Colonic mucosa (tissue), 4 donors: ENCODE results near the gene C19orf25. TPM values are rescaled to one million over a fixed set of nuclear protein-coding genes. Genes with fewer than 3 reads are reported as not detected.
A peak's percentile ranks its signal among the peaks of the same experiment; 100 is the strongest.

Source experiments
- DNase-seq: peaks from one replicate; pipeline ENCODE4 v3.0.0-alpha.2; 2020
- H3K27ac ChIP-seq: fragments of 200-600 bp; one replicate; pipeline ENCODE4 v1.8.0; 2021
- H3K27me3 ChIP-seq: fragments of 200-600 bp; one replicate; pipeline ENCODE4 v1.8.0; 2021
- H3K36me3 ChIP-seq: fragments of 200-600 bp; one replicate; pipeline ENCODE4 v1.8.0; 2021
- H3K4me1 ChIP-seq: fragments of 200-600 bp; one replicate; pipeline ENCODE4 v1.8.0; 2021; ENCODE audit warnings: mild to moderate bottlenecking
- H3K4me3 ChIP-seq: fragments of 200-600 bp; one replicate; pipeline ENCODE4 v1.8.0; 2021
- H3K9ac ChIP-seq, 2 donors: one replicate each; pipeline ENCODE4 v1.7.0; 2013; ENCODE audit warnings: control low read depth in 2 of 2, low read depth in 2 of 2, low read length in 2 of 2
- H3K9me3 ChIP-seq: fragments of 200-600 bp; one replicate; pipeline ENCODE4 v1.8.0; 2021
- intact Hi-C: fragments of 100-400 bp; cut with DNase I; formaldehyde crosslinking; loops from one replicate; pipeline ENCODE4 v1.14.1; 2022
- total RNA-seq, 2 donors: library from RNA; stranded (reverse); fragmentation: NEBNext Ultra II Directional in 1 of 2; extraction: Animal tissue kit (Norgen Biotek cat#: 25700) in 1 of 2; gene quantifications; one replicate each; pipeline ENCODE4 v1.2.1, GENCODE V29; 2021
- TF ChIP-seq, protein P1 (sequence below): fragments of 200-600 bp; IDR thresholded peaks from one replicate; pipeline ENCODE4 v1.8.0; 2022; ENCODE audit warnings: antibody characterized with exemption, mild to moderate bottlenecking
- donor health status: healthy.
- donor health status: DM: no; HTN: no; CAD: no.
- donor health status: DM: no; HTN: no; CAD: no.

C19orf25 gene
- total RNA-seq, 2 donors from 2014 or later: 27.3 to 46.9 TPM

DNA sequence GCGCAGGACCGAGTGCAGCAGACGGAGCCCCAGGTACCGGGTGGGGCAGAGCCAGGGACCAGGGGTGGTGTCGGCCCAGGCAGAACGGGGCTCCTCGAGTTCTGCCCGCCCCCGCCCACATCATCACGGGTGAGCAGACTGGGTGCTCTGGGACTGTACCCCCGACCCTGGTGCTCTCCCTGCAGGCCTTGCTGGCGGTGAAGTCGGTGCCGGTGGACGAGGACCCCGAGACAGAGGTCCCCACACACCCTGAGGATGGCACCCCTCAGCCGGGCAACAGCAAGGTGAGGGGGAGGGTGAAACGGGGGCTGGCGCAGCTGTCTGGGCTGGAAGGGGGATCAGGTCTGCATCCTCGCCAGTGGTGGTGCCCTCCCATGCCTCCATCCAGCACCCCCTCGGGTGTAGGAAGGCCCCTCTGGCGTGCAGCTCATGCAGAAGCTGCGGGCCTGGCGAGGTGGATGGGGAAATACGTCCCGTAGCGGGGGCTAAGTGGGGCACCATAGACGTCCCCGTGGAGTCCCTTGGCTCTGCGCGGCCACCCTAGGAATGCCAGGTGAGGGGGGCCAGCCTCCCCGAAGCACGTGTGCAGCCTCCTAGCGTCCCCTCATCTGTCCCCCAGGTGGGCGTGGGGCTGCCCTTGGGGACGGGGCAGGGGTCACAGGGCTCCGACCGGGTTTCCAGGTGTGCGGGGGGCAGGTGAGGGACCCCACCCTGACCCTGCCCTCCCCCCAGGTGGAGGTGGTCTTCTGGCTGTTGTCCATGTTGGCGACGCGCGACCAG is 22.7 kb downstream of the C19orf25 start:
- no peak overlapping the region for H3K9ac ChIP-seq
- H3K9me3 ChIP-seq: no peaks in the 10 kb centered on the region
- peaks cover 62% of the 10 kb centered on the region for H3K27me3 ChIP-seq
- DNase-seq: no peak
- H3K4me1 ChIP-seq: peaks cover 3% of the 10 kb centered on the region
- intact Hi-C loops: no loop called here
- no peaks in the 10 kb centered on the region for H3K36me3 ChIP-seq
- TF ChIP-seq, protein P1, sequence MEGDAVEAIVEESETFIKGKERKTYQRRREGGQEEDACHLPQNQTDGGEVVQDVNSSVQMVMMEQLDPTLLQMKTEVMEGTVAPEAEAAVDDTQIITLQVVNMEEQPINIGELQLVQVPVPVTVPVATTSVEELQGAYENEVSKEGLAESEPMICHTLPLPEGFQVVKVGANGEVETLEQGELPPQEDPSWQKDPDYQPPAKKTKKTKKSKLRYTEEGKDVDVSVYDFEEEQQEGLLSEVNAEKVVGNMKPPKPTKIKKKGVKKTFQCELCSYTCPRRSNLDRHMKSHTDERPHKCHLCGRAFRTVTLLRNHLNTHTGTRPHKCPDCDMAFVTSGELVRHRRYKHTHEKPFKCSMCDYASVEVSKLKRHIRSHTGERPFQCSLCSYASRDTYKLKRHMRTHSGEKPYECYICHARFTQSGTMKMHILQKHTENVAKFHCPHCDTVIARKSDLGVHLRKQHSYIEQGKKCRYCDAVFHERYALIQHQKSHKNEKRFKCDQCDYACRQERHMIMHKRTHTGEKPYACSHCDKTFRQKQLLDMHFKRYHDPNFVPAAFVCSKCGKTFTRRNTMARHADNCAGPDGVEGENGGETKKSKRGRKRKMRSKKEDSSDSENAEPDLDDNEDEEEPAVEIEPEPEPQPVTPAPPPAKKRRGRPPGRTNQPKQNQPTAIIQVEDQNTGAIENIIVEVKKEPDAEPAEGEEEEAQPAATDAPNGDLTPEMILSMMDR: no peak
- H3K27ac ChIP-seq: no peak overlapping the region
- no peak overlapping the region for H3K4me3 ChIP-seq

DNA sequence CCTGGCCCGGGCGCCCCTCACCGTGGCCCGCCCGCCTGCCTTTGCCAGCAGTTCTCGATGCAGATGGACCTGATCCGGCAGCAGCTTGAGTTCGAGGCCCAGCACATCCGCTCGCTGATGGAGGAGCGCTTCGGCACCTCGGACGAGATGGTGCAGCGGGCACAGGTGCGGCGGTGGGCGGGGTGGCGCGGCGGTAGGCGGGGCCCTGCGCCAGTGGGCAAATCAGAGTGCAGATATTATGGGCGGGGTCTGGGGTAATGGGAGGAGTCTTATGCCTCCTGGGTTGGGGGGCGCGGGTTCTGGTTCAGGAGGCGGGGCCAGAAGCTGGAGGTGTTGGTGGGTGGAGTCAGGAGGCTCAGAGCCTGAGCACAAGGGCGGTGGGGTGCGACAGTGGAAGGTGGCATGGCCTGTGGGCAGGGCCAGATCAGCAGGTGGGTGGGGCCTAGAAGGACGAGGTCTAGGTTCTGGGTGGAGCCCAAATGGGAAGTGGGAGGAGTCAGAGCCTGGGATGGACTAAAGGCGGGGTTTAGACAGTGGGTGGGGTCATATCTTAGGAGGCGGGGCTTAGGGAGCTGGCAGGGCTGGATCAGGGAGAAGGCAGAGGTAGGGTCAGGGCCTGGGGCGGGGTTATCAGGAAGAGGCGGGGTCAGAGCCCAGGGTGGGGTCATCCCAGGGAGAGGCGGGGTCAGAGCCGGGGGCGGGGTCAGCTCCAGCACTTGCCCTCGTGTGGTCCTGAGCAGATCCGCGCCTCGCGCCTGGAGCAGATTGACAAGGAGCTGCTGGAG is 23.5 kb downstream of the C19orf25 start:
- Histone ChIP-seq H3K4me1 (peaks cover 3% of the 10 kb centered on the region), H3K27me3 (peaks cover 69% of the 10 kb centered on the region), H3K4me3 (no peak overlapping the region), H3K9ac (no peak overlapping the region), H3K9me3 (no peaks in the 10 kb centered on the region), H3K36me3 (no peaks in the 10 kb centered on the region), H3K27ac (no peak overlapping the region)
- peak; percentile 91 for DNase-seq
- TF ChIP-seq, protein P1: no peak
- intact Hi-C loops: no loop called here

DNA sequence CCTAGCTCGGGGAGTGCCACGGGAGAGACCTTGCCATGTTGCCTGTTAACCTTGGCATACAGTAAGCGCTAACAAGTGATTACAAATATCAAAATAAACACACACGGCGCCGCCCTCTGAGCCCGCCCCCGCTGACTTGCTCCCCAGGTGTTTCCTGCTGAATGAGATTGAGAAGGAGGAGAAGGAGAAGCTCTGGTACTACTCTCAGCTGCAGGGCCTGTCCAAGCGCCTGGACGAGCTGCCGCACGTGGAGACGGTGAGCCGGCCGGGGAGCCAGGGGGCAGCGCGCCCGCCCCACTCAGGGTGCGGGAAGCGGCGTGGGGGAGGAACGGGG is 24.0 kb downstream of the C19orf25 start:
- TF ChIP-seq, protein P1: no peak
- Histone ChIP-seq H3K4me3 (no peak overlapping the region), H3K36me3 (no peaks in the 10 kb centered on the region), H3K4me1 (peaks cover 3% of the 10 kb centered on the region), H3K9ac (no peak overlapping the region), H3K27me3 (peaks cover 75% of the 10 kb centered on the region), H3K27ac (no peak overlapping the region), H3K9me3 (no peaks in the 10 kb centered on the region)
- DNase-seq: no peak
- intact Hi-C loops: no loop called here

DNA sequence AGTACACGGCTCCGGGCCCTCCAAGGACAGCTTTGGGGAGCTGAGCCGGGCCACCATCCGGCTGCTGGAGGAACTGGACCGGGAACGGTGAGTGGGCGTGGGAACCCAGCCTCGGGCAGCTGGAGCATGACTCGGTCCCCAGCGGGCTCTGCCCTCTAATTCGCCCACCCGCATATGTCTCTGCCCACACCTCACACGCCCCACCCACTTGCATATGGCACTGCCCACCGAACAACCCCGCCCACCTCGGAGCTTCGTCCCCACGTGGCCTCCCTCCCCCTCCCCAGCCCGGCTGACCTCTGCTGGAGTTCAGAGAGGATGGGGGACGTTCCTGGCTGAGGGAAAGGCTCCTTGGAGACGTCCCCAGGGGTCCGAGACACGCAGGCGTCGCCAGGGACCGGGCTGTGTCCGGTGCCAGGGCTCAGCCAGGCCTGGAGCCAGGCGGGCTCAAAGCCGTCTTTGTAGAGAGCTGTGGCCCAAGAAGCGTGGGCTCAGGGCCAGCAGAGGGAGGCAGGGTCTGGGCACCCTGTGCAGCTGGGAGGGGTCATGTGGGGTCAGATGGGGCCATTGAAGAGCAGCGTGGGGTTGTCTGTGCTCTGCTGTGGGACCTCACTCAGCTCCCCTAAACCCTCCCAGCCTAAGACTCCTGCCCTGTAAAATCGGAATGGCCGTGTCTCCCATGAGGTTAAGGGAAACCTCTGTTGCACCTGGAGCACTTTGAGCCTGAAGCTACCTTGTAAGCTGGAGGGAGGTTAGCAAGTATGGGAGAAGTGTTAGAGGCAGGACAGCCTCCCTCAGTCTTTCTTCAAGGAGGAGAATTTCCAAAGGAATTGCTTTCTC is 25.3 kb downstream of the C19orf25 start:
- Histone ChIP-seq H3K4me1 (peaks cover 3% of the 10 kb centered on the region), H3K27me3 (peaks cover 87% of the 10 kb centered on the region), H3K4me3 (no peak overlapping the region), H3K27ac (no peak overlapping the region), H3K9me3 (no peaks in the 10 kb centered on the region), H3K9ac (no peak overlapping the region), H3K36me3 (no peaks in the 10 kb centered on the region)
- TF ChIP-seq, protein P1: no peak
- intact Hi-C loops: no loop called here
- no peak for DNase-seq

DNA sequence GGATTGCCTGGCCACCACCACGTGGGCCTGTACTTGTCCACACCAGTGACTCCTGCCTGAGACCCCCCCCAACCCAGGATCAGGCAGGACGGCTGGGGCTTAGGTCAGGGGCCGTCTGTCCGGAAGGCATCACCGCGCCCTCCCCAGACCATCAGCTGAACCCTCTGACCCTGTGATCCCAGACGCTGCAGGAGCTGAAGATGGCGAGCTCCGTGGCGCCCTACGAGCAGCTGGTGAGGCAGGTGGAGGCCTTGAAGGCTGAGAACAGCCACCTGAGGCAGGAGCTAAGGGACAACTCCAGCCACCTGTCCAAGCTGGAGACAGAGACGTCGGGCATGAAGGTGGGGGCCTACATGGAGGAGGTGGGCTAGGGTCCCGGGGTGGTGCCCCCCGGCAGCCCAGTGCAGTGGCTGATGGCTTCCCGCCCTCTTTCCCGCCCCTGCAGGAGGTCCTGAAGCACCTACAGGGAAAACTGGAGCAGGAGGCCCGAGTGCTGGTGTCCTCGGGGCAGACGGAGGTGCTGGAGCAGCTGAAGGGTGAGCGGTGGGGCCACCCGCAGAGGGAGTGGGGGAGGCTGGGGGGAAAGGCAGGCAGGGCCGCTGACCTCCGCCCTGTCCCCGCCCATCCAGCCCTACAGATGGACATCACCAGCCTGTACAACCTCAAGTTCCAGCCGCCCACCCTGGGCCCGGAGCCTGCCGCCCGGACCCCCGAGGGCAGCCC is 26.1 kb downstream of the C19orf25 start:
- intact Hi-C loops: no loop called here
- no peak for DNase-seq
- TF ChIP-seq, protein P1: no peak
- no peak overlapping the region for H3K9ac ChIP-seq
- no peaks in the 10 kb centered on the region for H3K36me3 ChIP-seq
- no peaks in the 10 kb centered on the region for H3K9me3 ChIP-seq
- H3K27me3 ChIP-seq: peaks cover 92% of the 10 kb centered on the region
- H3K4me1 ChIP-seq: peaks cover 3% of the 10 kb centered on the region
- no peak overlapping the region for H3K27ac ChIP-seq
- H3K4me3 ChIP-seq: no peak overlapping the region
